ENCODE data around the gene CDHR2. TPM values are rescaled to one million over a fixed set of nuclear protein-coding genes. Genes with fewer than 3 reads are reported as not detected.

The CDHR2 gene
- total and polyA plus RNA-seq, 2 donors (not counting 3 experiments of a cell fraction or from before 2014, with no cell fraction given): not detected

GRCh38 chr5:176549871-176550270, 729 bp downstream of the CDHR2 start:
- no peaks in the 10 kb centered on the region for H3K9me1 ChIP-seq (replicated peaks; ENCODE audit: control insufficient read depth, extremely low read depth, insufficient read depth, low read length)
- BruUV-seq (replicated peaks): no TSS peak
- no peak for DNase-seq (ENCODE audit: low read depth, low spot score)
- H3K27ac ChIP-seq (ENCODE audit: insufficient read depth, low read depth, low read length): no peak overlapping the region
- TF ChIP-seq JUN (IDR thresholded peaks at IDR 0.05; ENCODE audit: borderline replicate concordance, insufficient read depth, insufficient read length, low read depth) (no peak), POLR2A (IDR thresholded peaks at IDR 0.05; ENCODE audit: low read depth, low read length) (no peak), POLR2AphosphoS5 (IDR thresholded peaks at IDR 0.05; ENCODE audit: insufficient read depth, low read depth, low read length) (no peak), FOS (IDR thresholded peaks at IDR 0.05; ENCODE audit: borderline replicate concordance, insufficient read depth, low read length) (no peak), EZH2 (IDR thresholded peaks at IDR 0.05; ENCODE audit: borderline replicate concordance, low read depth, low read length, severe bottlenecking) (no peak), MAX (IDR thresholded peaks at IDR 0.05; ENCODE audit: insufficient read depth, insufficient read length) (no peak), CTCF (IDR thresholded peaks at IDR 0.05; ENCODE audit: extremely low read depth in 1 of 2, insufficient read depth in 1 of 2, low read depth in 1 of 2, low read length in 2 of 2) (no peak), GATA2 (IDR thresholded peaks at IDR 0.05; ENCODE audit: insufficient read depth, insufficient read length, low read depth, low read length) (no peak)
- H3K79me2 ChIP-seq (ENCODE audit: control insufficient read depth, insufficient read depth, low read length): no peaks in the 10 kb centered on the region
- no peaks in the 10 kb centered on the region for H3K27me3 ChIP-seq (ENCODE audit: control insufficient read depth in 2 of 2, insufficient read depth in 2 of 2, low read length in 2 of 2)
- POLR2A ChIA-PET: no interaction called here
- no peaks in the 10 kb centered on the region for H3K4me1 ChIP-seq (ENCODE audit: control insufficient read depth, extremely low read depth, insufficient read depth, low read length)
- CTCF ChIA-PET: interaction anchor here (1.3 kb wide), 1 partner anchor 24 kb away, joined by 3 read pairs; no protein-coding TSS in a partner anchor
- H4K20me1 ChIP-seq (replicated peaks; ENCODE audit: control insufficient read depth, extremely low read depth, insufficient read depth, low read length): no peaks in the 10 kb centered on the region
- dilution Hi-C loops (cut with MboI; ENCODE audit: extremely low pct_ligation_motif_present, low sequenced_read_pairs): no loop called here
- H2AFZ ChIP-seq (ENCODE audit: low read depth, low read length): no peak overlapping the region
- H3K4me3 ChIP-seq (replicated peaks in 1 of 3; ENCODE audit: insufficient read depth in 1 of 3, low read depth in 1 of 3, low read length in 3 of 3): no peak overlapping the region
- H3K9me3 ChIP-seq (replicated peaks; ENCODE audit: control insufficient read depth, insufficient read depth, low read length): no peaks in the 10 kb centered on the region
- FAIRE-seq: no peak
- no peak overlapping the region for H3K9ac ChIP-seq (replicated peaks; ENCODE audit: extremely low read depth, insufficient read depth, low read length)
- H3K36me3 ChIP-seq (ENCODE audit: control insufficient read depth in 2 of 2, extremely low read depth in 1 of 2, insufficient read depth in 2 of 2, low read length in 2 of 2): no peaks in the 10 kb centered on the region
- intact Hi-C loops (cut with micrococcal nuclease): no loop called here
- no peak overlapping the region for H3K4me2 ChIP-seq (ENCODE audit: insufficient read depth, low read length)

All from endothelial cell of umbilical vein (primary cell).